IMR-90 (cell line): ENCODE measurements around the gene MMEL1.
"Not testable (repeated sequence)": the region's sequence is repeated elsewhere in the genome, so short reads cannot be mapped to it uniquely, and the experiment has no call there.

Experiments used
- BHLHE40 ChIP-seq: fragments of 150-350 bp; IDR thresholded peaks from 2 replicates; pipeline ENCODE4 v1.6.1; 2016; ENCODE audit warnings: mild to moderate bottlenecking, low read depth, low read length
- CEBPB ChIP-seq: IDR thresholded peaks from 2 replicates; pipeline ENCODE4 v1.6.1; 2012; ENCODE audit warnings: low read depth, low read length, improper control_type of control experiment
- MAFK ChIP-seq: IDR thresholded peaks from 2 replicates; pipeline ENCODE4 v1.6.1; 2012; ENCODE audit warnings: low read depth, low read length, improper control_type of control experiment
- MXI1 ChIP-seq: IDR thresholded peaks from 2 replicates; pipeline ENCODE4 v1.6.1; 2012; ENCODE audit warnings: low read depth, mild to moderate bottlenecking, low read length, moderate library complexity, borderline replicate concordance
- NFE2L2 ChIP-seq: fragments of 150-350 bp; IDR thresholded peaks from 2 replicates; pipeline ENCODE4 v1.6.1; 2016; ENCODE audit warnings: low read depth, mild to moderate bottlenecking, low read length
- POLR2A ChIP-seq: IDR thresholded peaks from 2 replicates; pipeline ENCODE4 v1.6.1; 2012; ENCODE audit warnings: mild to moderate bottlenecking, low read depth, low read length
- RAD21 ChIP-seq: IDR thresholded peaks from 2 replicates; pipeline ENCODE4 v1.6.1; 2012; ENCODE audit warnings: low read length, improper control_type of control experiment
- RCOR1 ChIP-seq: IDR thresholded peaks from 2 replicates; pipeline ENCODE4 v1.6.1; 2012; ENCODE audit warnings: mild to moderate bottlenecking, low read length, improper control_type of control experiment; ENCODE audit not compliant: insufficient replicate concordance
- RFX5 ChIP-seq: IDR thresholded peaks from 2 replicates; pipeline ENCODE4 v1.8.0; 2012; ENCODE audit warnings: low read depth, mild to moderate bottlenecking, low read length, moderate library complexity
- SMC3 ChIP-seq: fragments of 150-350 bp; IDR thresholded peaks from 2 replicates; pipeline ENCODE4 v1.6.1; 2016; ENCODE audit warnings: low read depth, mild to moderate bottlenecking, antibody characterized with exemption, low read length, moderate library complexity
- TF ChIP-seq, protein P1 (sequence below): conservative IDR thresholded peaks from 2 replicates; pipeline ENCODE4 v1.5.1; 2012; ENCODE audit warnings: mild to moderate bottlenecking, low read depth, low read length, improper control_type of control experiment

- TF ChIP-seq RAD21, RFX5, BHLHE40, MXI1, POLR2A, NFE2L2, CEBPB, RCOR1, SMC3, MAFK: not testable (repeated sequence)
- TF ChIP-seq, protein P1, sequence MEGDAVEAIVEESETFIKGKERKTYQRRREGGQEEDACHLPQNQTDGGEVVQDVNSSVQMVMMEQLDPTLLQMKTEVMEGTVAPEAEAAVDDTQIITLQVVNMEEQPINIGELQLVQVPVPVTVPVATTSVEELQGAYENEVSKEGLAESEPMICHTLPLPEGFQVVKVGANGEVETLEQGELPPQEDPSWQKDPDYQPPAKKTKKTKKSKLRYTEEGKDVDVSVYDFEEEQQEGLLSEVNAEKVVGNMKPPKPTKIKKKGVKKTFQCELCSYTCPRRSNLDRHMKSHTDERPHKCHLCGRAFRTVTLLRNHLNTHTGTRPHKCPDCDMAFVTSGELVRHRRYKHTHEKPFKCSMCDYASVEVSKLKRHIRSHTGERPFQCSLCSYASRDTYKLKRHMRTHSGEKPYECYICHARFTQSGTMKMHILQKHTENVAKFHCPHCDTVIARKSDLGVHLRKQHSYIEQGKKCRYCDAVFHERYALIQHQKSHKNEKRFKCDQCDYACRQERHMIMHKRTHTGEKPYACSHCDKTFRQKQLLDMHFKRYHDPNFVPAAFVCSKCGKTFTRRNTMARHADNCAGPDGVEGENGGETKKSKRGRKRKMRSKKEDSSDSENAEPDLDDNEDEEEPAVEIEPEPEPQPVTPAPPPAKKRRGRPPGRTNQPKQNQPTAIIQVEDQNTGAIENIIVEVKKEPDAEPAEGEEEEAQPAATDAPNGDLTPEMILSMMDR: not testable (repeated sequence)
Measured at GRCh38 chr1:2569703-2570102, 63.1 kb downstream of the MMEL1 start.
